Measurements from ENCODE around the gene ZDHHC1.

The ZDHHC1 gene

DNA sequence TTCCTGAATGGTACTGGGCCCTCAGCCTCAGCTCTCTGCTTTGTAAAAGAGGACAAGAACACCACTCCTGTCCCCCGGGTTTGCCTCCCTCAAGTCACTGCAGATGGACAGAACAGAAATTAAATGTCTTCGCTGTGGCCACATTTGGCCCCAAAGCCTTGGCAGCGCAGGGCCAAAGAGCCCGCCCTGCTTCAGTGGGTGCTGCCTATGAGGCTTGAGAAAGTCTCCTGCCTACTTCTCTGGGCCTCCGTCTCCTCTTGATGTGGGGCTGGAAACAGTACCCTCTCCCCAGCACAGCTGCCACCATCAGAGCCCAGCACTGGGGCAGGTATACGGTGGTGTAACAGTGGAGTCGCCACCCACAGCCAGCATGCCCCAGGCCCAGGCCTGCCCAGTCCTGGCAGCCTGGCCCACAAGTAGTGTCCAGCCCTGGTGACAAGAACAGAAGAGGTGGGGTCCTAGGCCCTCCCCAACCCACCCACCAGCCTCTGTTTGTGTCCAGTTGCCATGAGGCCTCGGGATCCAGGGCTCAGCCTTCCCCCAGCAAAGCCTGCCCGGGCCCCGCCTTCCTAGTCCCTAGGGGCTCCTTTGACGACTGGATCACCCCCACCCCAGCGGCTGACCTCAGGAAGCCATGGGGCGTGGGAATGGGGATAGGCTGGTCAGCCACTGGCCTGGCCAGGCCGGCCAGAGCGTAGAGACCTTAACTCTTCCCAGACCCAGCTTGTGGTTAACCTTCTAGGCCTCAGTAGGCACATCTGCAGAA is 19.1 kb downstream of the ZDHHC1 start:
- no peak for DNase-seq (ENCODE audit: low read depth)
- no peak for TF ChIP-seq CTCF (conservative IDR thresholded peaks at IDR 0.05; ENCODE audit: low read length)
- no peak overlapping the region for H3K4me3 ChIP-seq (ENCODE audit: low read length)

DNA sequence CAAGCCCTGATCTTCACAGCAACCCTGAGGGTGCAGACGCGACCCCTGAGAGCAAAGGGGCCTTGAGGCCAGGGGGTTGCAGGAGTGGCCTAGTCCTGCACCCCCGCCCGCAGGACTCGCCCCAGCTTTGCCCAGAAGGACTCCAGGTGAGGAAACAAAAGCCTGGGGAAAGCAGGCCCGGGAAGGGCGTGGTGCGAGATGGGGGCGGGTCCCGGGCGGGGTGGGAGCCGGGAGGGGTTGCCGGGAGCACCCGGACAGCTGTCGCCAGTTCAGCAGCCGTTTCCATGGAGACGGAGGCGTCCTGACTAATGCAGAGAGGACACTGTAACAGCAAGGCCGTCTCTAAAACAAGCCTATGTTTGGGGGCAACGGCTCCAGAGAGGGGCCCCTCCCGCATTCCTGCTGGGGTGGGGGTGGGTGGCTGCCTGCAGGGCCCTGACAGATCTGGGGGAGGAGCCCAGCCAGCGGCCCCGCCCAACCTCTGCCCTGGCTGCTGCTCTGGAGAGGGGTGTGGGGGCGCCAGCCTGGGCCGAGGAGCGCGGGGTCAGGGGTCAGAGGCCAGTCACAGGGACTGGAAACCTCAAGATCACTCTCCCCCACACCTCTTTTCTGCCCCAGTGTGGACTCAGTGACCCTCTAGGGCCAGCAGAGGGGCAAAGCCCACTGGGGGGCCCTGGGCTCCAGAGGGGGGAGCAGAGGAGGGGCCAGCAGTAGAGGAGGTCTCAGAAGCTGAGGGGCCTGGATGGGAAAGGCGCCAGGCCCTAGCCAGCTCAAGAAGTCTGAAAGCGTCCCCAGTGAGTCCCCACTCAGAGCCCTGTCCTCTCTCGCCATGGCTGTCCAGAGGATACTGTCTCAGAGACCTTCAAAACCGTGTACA is 19.9 kb downstream of the ZDHHC1 start:
- peak; percentile 81 for DNase-seq (ENCODE audit: low read depth)
- no peak for TF ChIP-seq CTCF (conservative IDR thresholded peaks at IDR 0.05; ENCODE audit: low read length)
- H3K4me3 ChIP-seq (ENCODE audit: low read length), result no peak overlapping the region

GRCh38 chr16:67395458-67396158 is 20.7 kb downstream of the ZDHHC1 start:
- no peak for TF ChIP-seq CTCF (conservative IDR thresholded peaks at IDR 0.05; ENCODE audit: low read length)
- no peak overlapping the region for H3K4me3 ChIP-seq (ENCODE audit: low read length)
- no peak for DNase-seq (ENCODE audit: low read depth)

GRCh38 chr16:67395105-67395457 is 21.2 kb downstream of the ZDHHC1 start:
- no peak overlapping the region for H3K4me3 ChIP-seq (ENCODE audit: low read length)
- no peak for DNase-seq (ENCODE audit: low read depth)
- no peak for TF ChIP-seq CTCF (conservative IDR thresholded peaks at IDR 0.05; ENCODE audit: low read length)

DNA sequence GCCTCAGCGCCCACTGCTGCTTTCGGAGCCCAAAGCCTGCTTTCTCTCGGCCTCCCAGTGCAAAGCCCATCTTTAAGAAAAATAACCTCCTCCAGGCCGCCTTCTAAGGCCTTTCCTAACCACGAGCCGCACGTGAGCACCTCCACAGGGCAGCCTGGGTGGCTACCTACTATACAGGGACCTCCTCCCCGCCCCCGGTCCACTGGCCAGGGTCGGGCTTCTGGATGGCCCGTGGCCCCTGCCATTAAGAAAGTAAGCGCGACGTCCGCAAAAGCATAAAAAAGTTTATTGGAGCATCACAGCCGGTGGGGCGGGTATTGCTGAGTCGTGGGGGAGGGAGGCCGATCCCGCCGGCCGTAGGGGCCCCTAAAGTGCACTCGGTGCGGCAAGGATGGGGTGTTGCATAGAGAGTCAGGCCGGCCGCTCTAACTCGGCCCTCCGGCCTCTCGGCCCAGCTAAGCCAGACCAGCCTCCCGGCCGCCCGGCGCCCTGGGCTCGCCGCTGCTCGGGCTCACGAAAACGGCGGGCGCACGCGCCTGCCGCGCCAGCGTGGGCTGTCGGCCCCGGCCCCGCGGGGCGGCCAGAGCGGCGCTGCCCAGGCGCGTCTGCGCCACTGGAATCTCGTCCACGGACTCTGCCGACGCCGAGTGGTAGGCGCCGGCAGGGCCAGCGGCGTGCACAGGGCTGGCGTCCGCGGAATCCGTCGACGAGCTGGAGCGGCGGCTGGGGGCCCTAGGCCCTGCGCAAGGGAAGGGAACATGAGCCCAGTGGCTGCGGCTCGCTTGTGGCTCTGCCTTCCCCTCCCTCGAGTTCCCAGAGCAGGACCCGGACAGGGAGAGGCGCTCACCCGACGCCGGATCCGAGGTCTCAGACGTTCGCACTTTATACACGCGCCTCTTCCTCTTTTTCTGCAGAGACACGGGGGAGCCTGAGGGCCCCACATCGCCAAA is 21.8 kb downstream of the ZDHHC1 start:
- TF ChIP-seq CTCF (conservative IDR thresholded peaks at IDR 0.05; ENCODE audit: low read length), result no peak
- no peak for DNase-seq (ENCODE audit: low read depth)
- H3K4me3 ChIP-seq (ENCODE audit: low read length), result no peak overlapping the region

GRCh38 chr16:67393788-67394154 is 22.5 kb downstream of the ZDHHC1 start:
- peak overlapping the region; percentile 39 for H3K4me3 ChIP-seq (ENCODE audit: low read length)
- TF ChIP-seq CTCF (conservative IDR thresholded peaks at IDR 0.05; ENCODE audit: low read length), result no peak
- no peak for DNase-seq (ENCODE audit: low read depth)
